Keratinocyte (primary cell): ENCODE data around the gene CFAP20DC. TPM values are rescaled to one million over a fixed set of nuclear protein-coding genes. Genes with fewer than 3 reads are reported as not detected.

ENCODE experiments used
- DNase-seq: peaks from one replicate; pipeline ENCODE4 v3.0.0-alpha.2; 2011; ENCODE audit warnings: low read depth, missing footprints, low spot score
- FAIRE-seq: peaks from 2 replicates; lab custom pipeline; 2011; peaks lifted over from hg19 to GRCh38; lab: Jason Lieb, UNC
- H2AFZ ChIP-seq: 2 replicates; pipeline ENCODE4 v1.6.0; 2012; ENCODE audit warnings: low read length, control low read depth, inconsistent platforms; ENCODE audit not compliant: control insufficient read depth
- H3K27ac ChIP-seq: 2 replicates; pipeline ENCODE4 v1.5.1; 2011; ENCODE audit warnings: low read length; ENCODE audit not compliant: control insufficient read depth, insufficient read depth
- H3K27me3 ChIP-seq: 3 replicates; pipeline ENCODE4 v1.6.0; 2011; ENCODE audit warnings: low read length; ENCODE audit not compliant: control insufficient read depth, insufficient read depth; ENCODE audit errors: extremely low read depth
- H3K36me3 ChIP-seq, 2 experiments: 2 replicates in 1 of 2; 3 replicates in 1 of 2; pipeline ENCODE4 v1.5.1; 2011; ENCODE audit warnings: low read length in 2 of 2, mild to moderate bottlenecking in 1 of 2; ENCODE audit not compliant: control insufficient read depth in 2 of 2, insufficient read depth in 2 of 2; ENCODE audit errors: extremely low read depth in 1 of 2
- H3K4me1 ChIP-seq: 3 replicates; pipeline ENCODE4 v1.5.1; 2011; ENCODE audit warnings: low read length; ENCODE audit not compliant: control insufficient read depth, insufficient read depth; ENCODE audit errors: extremely low read depth
- H3K4me2 ChIP-seq: 3 replicates; pipeline ENCODE4 v1.6.0; 2011; ENCODE audit warnings: low read depth, low read length; ENCODE audit not compliant: control insufficient read depth, insufficient read depth; ENCODE audit errors: extremely low read depth
- H3K4me3 ChIP-seq, 3 experiments: fragments of 200-600 bp in 1 of 3; sonication (generic) in 1 of 3; 2 replicates in 2 of 3; 3 replicates in 1 of 3; pipeline ENCODE4 v1.5.1; 2011 to 2016; ENCODE audit warnings: low read length in 3 of 3, mild to moderate bottlenecking in 3 of 3, control low read depth in 2 of 3, inconsistent platforms in 1 of 3, low read depth in 1 of 3, mixed read lengths in 1 of 3, mixed run types in 1 of 3, moderate library complexity in 1 of 3; ENCODE audit not compliant: control insufficient read depth in 2 of 3, insufficient read depth in 2 of 3; ENCODE audit errors: extremely low read depth in 1 of 3
- H3K79me2 ChIP-seq: 2 replicates; pipeline ENCODE4 v1.6.0; 2012; ENCODE audit warnings: low read length; ENCODE audit not compliant: control insufficient read depth, insufficient read depth
- H3K9ac ChIP-seq: 3 replicates; pipeline ENCODE4 v1.6.0; 2011; ENCODE audit warnings: low read length; ENCODE audit not compliant: control insufficient read depth, insufficient read depth; ENCODE audit errors: extremely low read depth
- H3K9me1 ChIP-seq: 3 replicates; pipeline ENCODE4 v1.6.0; 2011; ENCODE audit warnings: low read length; ENCODE audit not compliant: control insufficient read depth, insufficient read depth; ENCODE audit errors: extremely low read depth
- H3K9me3 ChIP-seq: 2 replicates; pipeline ENCODE4 v1.5.1; 2012; ENCODE audit warnings: low read depth, low read length; ENCODE audit not compliant: control insufficient read depth
- H4K20me1 ChIP-seq: 3 replicates; pipeline ENCODE4 v1.6.0; 2011; ENCODE audit warnings: low read length; ENCODE audit not compliant: control insufficient read depth, insufficient read depth; ENCODE audit errors: extremely low read depth
- EZH2 ChIP-seq: IDR thresholded peaks from one replicate; pipeline ENCODE4 v1.6.1; 2012; ENCODE audit warnings: inconsistent platforms, mild to moderate bottlenecking, low read length, moderate library complexity
- dilution Hi-C: fragments of 300-500 bp; cut with MboI; formaldehyde crosslinking; loops from one replicate; pipeline ENCODE4 v1.7.0; 2020; ENCODE audit warnings: low sequenced_read_pairs; ENCODE audit not compliant: extremely low pct_ligation_motif_present
- polyA plus RNA-seq, 5 experiments: library from polyadenylated mRNA; depleted of rRNA in 3 of 5; stranded (reverse) in 3 of 5; stranded (forward) in 1 of 5; unstranded in 1 of 5; fragments of >200 nt; gene quantifications; 1 replicate in 1 of 5; 2 replicates in 3 of 5; 3 replicates in 1 of 5; pipeline versions ENCODE4 v1.2.1 to v1.2.3, GENCODE V29; 2011 to 2012; ENCODE audit warnings: missing spikeins in 2 of 5, low read depth in 1 of 5, low replicate concordance in 1 of 5
- TF ChIP-seq, protein P1 (sequence below), 3 experiments: IDR thresholded peaks in 1 of 3; conservative IDR thresholded peaks in 1 of 3; optimal IDR thresholded peaks in 1 of 3; 2 replicates in 2 of 3; 3 replicates in 1 of 3; pipeline versions ENCODE3 to v1.5.1; 2011; ENCODE audit warnings: low read length in 3 of 3, mild to moderate bottlenecking in 3 of 3, moderate library complexity in 2 of 3, control low read depth in 1 of 3, inconsistent platforms in 1 of 3; ENCODE audit not compliant: insufficient read depth in 2 of 3; ENCODE audit errors: extremely low read depth in 1 of 3

CFAP20DC gene
- polyA plus RNA-seq, 1 donor (not counting 4 experiments of a cell fraction or from before 2014, with no cell fraction given): 6.3 TPM

DNA sequence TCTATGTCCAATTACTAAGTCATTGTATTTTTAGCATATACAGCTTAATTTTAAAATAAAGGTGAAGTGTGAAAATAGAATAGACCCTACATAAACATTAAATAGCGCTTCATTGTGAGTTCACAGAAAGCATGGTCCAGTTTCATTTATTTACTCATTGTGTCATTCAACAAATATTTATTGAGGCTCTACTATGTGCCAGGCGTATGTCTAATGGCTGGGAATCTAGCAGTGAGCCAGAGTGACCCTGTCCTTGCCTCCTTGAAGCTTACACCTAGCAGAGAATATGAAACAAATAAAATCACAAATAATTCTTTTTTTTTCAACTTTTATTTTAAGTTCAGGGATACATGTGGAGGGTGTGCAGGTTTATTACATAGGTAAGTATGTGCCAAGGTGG lies 161.7 kb downstream of the CFAP20DC start:
- H3K4me2 ChIP-seq: no peak overlapping the region
- H3K4me1 ChIP-seq: no peaks in the 10 kb centered on the region
- TF ChIP-seq EZH2: no peak
- TF ChIP-seq, protein P1, sequence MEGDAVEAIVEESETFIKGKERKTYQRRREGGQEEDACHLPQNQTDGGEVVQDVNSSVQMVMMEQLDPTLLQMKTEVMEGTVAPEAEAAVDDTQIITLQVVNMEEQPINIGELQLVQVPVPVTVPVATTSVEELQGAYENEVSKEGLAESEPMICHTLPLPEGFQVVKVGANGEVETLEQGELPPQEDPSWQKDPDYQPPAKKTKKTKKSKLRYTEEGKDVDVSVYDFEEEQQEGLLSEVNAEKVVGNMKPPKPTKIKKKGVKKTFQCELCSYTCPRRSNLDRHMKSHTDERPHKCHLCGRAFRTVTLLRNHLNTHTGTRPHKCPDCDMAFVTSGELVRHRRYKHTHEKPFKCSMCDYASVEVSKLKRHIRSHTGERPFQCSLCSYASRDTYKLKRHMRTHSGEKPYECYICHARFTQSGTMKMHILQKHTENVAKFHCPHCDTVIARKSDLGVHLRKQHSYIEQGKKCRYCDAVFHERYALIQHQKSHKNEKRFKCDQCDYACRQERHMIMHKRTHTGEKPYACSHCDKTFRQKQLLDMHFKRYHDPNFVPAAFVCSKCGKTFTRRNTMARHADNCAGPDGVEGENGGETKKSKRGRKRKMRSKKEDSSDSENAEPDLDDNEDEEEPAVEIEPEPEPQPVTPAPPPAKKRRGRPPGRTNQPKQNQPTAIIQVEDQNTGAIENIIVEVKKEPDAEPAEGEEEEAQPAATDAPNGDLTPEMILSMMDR (optimal IDR thresholded peaks at IDR 0.05 in 1 of 3, IDR thresholded peaks at IDR 0.05 in 1 of 3, conservative IDR thresholded peaks at IDR 0.05 in 1 of 3; ENCODE audit: extremely low read depth in 1 of 3, insufficient read depth in 2 of 3, low read length in 3 of 3): no peak
- DNase-seq: no peak
- no peak overlapping the region for H2AFZ ChIP-seq
- H4K20me1 ChIP-seq: no peaks in the 10 kb centered on the region
- no peaks in the 10 kb centered on the region for H3K9me1 ChIP-seq
- H3K4me3 ChIP-seq: no peak overlapping the region
- no peaks in the 10 kb centered on the region for H3K9me3 ChIP-seq
- dilution Hi-C loops: no loop called here
- H3K9ac ChIP-seq: no peak overlapping the region
- H3K36me3 ChIP-seq: no peaks in the 10 kb centered on the region
- no peaks in the 10 kb centered on the region for H3K79me2 ChIP-seq
- H3K27me3 ChIP-seq: no peaks in the 10 kb centered on the region
- H3K27ac ChIP-seq: no peak overlapping the region
- FAIRE-seq: no peak

DNA sequence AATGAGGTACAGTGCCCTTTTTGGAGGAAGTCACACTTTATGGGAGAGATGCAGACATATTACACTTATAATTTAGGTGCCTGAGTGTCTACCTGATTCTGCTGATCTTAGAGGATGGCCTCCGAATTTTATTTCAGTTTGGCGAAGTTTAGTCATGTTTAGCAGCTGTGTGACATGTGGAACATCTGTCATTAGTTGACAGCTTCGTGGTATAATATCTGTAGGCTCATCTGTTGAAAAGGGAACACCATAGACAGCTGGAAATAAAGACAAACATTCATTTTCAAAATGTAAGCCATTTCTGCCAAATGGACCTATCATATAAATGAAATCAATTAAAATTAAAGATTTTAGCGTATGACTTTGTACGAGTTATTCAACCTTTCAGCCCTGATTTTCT lies 165.4 kb downstream of the CFAP20DC start:
- Histone ChIP-seq H3K4me3 (no peak overlapping the region), H4K20me1 (no peaks in the 10 kb centered on the region), H2AFZ (no peak overlapping the region), H3K9me1 (no peaks in the 10 kb centered on the region), H3K27me3 (no peaks in the 10 kb centered on the region), H3K9ac (no peak overlapping the region), H3K36me3 (no peaks in the 10 kb centered on the region), H3K4me1 (peaks cover 8% of the 10 kb centered on the region), H3K9me3 (no peaks in the 10 kb centered on the region), H3K27ac (no peak overlapping the region), H3K79me2 (no peaks in the 10 kb centered on the region), H3K4me2 (no peak overlapping the region)
- TF ChIP-seq EZH2: no peak
- TF ChIP-seq, protein P1 (optimal IDR thresholded peaks at IDR 0.05 in 1 of 3, IDR thresholded peaks at IDR 0.05 in 1 of 3, conservative IDR thresholded peaks at IDR 0.05 in 1 of 3; ENCODE audit: extremely low read depth in 1 of 3, insufficient read depth in 2 of 3, low read length in 3 of 3): no peak
- FAIRE-seq (no peak), DNase-seq (no peak)
- dilution Hi-C loops: no loop called here
